ENCODE results near the gene USP2.

GRCh38 chr11:119347242-119347641, 34.2 kb downstream of the USP2 start:
- TF ChIP-seq FOXA1 (IDR thresholded peaks at IDR 0.05) = no peak
- no peak for TF ChIP-seq SP1 (IDR thresholded peaks at IDR 0.05)
- TF ChIP-seq ELF4 (IDR thresholded peaks at IDR 0.05) = no peak
- no peak for TF ChIP-seq HDGF (IDR thresholded peaks at IDR 0.05; ENCODE audit: borderline replicate concordance)
- no peak for TF ChIP-seq SUZ12 (IDR thresholded peaks at IDR 0.05)
- no peak for TF ChIP-seq BHLHE40 (IDR thresholded peaks at IDR 0.05; ENCODE audit: borderline replicate concordance)
